PFSK-1 (cell line): Measurements from ENCODE around the gene PCDH8.

Experiments
- POLR2AphosphoS5 ChIP-seq: IDR thresholded peaks from 2 replicates; pipeline ENCODE4 v1.6.1; 2012; ENCODE audit warnings: low read depth, mild to moderate bottlenecking, control low read depth, low read length, moderate library complexity
- REST ChIP-seq, 2 experiments: IDR thresholded peaks; 2 replicates each; pipeline versions ENCODE4 v1.6.1 to v1.8.0; 2011 to 2012; ENCODE audit warnings: low read depth in 2 of 2, low read length in 2 of 2, control low read depth in 1 of 2, inconsistent platforms in 1 of 2, mild to moderate bottlenecking in 1 of 2, moderate library complexity in 1 of 2; ENCODE audit not compliant: insufficient read depth in 1 of 2
- TAF1 ChIP-seq: IDR thresholded peaks from 2 replicates; pipeline ENCODE4 v1.6.1; 2012; ENCODE audit warnings: low read length, control low read depth, borderline replicate concordance; ENCODE audit not compliant: insufficient read depth

- TF ChIP-seq POLR2AphosphoS5 (no peak), TAF1 (no peak), REST (IDR thresholded peaks at IDR 0.05; ENCODE audit: insufficient read depth in 1 of 2, low read depth in 2 of 2, low read length in 2 of 2) (no peak)
Observed at GRCh38 chr13:52862358-52863206, 14.1 kb upstream of the PCDH8 start.
